NCI-H774 (cell line): ENCODE results near the gene SYT7.
"Not testable (repeated sequence)": the region's sequence is repeated elsewhere in the genome, so short reads cannot be mapped to it uniquely, and the experiment has no call there.

Experiments used
- DNase-seq: peaks from one replicate; lab custom pipeline; 2025; lab: John Stamatoyannopoulos, UW

The SYT7 gene

GRCh38 chr11:61475433-61475832 is 105.4 kb downstream of the SYT7 start:
- DNase-seq = no peak

GRCh38 chr11:61474013-61474643 is 106.7 kb downstream of the SYT7 start:
- DNase-seq = no peak

- no peak for DNase-seq
These were observed 107.4 kb downstream of the SYT7 start for GRCh38 chr11:61473370-61474012.

GRCh38 chr11:61472868-61473267 is 108.0 kb downstream of the SYT7 start:
- DNase-seq = no peak

GRCh38 chr11:61472282-61472681 is 108.6 kb downstream of the SYT7 start:
- no peak for DNase-seq

- no peak for DNase-seq
These were observed 112.9 kb downstream of the SYT7 start for GRCh38 chr11:61468002-61468401.

GRCh38 chr11:61467602-61468001 is 113.3 kb downstream of the SYT7 start:
- DNase-seq = not testable (repeated sequence)
